ENCODE measurements around the gene FBN1. TPM values are rescaled to one million over a fixed set of nuclear protein-coding genes. Genes with fewer than 3 reads are reported as not detected.

The FBN1 gene
- total and polyA plus RNA-seq, 2 experiments from 2014 or later: 1.9 to 3.8 TPM

DNA sequence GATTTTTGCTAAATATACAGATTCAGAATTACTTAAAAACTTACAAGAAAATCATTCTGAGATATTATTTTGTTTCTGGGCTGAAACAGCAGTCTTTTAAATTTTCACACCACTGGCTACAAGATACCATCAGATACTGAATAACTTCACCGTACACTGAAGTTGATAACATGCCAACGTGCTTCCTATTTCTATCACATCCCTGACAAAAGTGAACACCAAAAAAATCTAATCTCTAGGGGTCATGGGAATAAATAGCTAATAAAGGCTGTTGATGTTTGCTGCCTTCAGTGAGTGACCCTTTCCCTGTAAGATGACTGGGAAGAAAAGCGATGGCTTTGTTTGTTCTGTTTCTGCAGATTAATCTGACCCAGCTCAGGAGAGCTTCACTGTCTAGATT lies 193.8 kb downstream of the FBN1 start:
- no peaks in the 10 kb centered on the region for H3K9me2 ChIP-seq (ENCODE audit: insufficient read depth)
- no peak overlapping the region for H3K4me3 ChIP-seq
- no peaks in the 10 kb centered on the region for H3K4me1 ChIP-seq (ENCODE audit: insufficient read depth)
- no peak overlapping the region for H3K4me2 ChIP-seq
- no peak for TF ChIP-seq ZNF114 (CRISPR knock-in tag; IDR thresholded peaks at IDR 0.05)
- TF ChIP-seq CREB1 (CRISPR knock-in tag; IDR thresholded peaks at IDR 0.05; ENCODE audit: low read depth): no peak
- TF ChIP-seq NANOG (IDR thresholded peaks at IDR 0.05; ENCODE audit: borderline replicate concordance): no peak
- no peak for TF ChIP-seq ZNF331 (CRISPR knock-in tag; IDR thresholded peaks at IDR 0.05; ENCODE audit: low read depth)
- no peak for TF ChIP-seq ETS1 (IDR thresholded peaks at IDR 0.05)
- TF ChIP-seq, protein P1, sequence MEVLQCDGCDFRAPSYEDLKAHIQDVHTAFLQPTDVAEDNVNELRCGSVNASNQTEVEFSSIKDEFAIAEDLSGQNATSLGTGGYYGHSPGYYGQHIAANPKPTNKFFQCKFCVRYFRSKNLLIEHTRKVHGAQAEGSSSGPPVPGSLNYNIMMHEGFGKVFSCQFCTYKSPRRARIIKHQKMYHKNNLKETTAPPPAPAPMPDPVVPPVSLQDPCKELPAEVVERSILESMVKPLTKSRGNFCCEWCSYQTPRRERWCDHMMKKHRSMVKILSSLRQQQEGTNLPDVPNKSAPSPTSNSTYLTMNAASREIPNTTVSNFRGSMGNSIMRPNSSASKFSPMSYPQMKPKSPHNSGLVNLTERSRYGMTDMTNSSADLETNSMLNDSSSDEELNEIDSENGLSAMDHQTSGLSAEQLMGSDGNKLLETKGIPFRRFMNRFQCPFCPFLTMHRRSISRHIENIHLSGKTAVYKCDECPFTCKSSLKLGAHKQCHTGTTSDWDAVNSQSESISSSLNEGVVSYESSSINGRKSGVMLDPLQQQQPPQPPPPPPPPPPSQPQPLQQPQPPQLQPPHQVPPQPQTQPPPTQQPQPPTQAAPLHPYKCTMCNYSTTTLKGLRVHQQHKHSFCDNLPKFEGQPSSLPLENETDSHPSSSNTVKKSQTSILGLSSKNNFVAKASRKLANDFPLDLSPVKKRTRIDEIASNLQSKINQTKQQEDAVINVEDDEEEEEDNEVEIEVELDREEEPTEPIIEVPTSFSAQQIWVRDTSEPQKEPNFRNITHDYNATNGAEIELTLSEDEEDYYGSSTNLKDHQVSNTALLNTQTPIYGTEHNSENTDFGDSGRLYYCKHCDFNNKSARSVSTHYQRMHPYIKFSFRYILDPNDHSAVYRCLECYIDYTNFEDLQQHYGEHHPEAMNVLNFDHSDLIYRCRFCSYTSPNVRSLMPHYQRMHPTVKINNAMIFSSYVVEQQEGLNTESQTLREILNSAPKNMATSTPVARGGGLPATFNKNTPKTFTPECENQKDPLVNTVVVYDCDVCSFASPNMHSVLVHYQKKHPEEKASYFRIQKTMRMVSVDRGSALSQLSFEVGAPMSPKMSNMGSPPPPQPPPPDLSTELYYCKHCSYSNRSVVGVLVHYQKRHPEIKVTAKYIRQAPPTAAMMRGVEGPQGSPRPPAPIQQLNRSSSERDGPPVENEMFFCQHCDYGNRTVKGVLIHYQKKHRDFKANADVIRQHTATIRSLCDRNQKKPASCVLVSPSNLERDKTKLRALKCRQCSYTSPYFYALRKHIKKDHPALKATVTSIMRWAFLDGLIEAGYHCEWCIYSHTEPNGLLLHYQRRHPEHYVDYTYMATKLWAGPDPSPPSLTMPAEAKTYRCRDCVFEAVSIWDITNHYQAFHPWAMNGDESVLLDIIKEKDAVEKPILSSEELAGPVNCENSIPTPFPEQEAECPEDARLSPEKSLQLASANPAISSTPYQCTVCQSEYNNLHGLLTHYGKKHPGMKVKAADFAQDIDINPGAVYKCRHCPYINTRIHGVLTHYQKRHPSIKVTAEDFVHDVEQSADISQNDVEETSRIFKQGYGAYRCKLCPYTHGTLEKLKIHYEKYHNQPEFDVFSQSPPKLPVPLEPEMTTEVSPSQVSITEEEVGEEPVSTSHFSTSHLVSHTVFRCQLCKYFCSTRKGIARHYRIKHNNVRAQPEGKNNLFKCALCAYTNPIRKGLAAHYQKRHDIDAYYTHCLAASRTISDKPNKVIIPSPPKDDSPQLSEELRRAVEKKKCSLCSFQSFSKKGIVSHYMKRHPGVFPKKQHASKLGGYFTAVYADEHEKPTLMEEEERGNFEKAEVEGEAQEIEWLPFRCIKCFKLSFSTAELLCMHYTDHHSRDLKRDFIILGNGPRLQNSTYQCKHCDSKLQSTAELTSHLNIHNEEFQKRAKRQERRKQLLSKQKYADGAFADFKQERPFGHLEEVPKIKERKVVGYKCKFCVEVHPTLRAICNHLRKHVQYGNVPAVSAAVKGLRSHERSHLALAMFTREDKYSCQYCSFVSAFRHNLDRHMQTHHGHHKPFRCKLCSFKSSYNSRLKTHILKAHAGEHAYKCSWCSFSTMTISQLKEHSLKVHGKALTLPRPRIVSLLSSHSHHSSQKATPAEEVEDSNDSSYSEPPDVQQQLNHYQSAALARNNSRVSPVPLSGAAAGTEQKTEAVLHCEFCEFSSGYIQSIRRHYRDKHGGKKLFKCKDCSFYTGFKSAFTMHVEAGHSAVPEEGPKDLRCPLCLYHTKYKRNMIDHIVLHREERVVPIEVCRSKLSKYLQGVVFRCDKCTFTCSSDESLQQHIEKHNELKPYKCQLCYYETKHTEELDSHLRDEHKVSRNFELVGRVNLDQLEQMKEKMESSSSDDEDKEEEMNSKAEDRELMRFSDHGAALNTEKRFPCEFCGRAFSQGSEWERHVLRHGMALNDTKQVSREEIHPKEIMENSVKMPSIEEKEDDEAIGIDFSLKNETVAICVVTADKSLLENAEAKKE (CRISPR knock-in tag; IDR thresholded peaks at IDR 0.05): no peak
- DNase-seq (ENCODE audit: low spot score) (no peak), ATAC-seq (no peak)
- no peaks in the 10 kb centered on the region for H4K20me1 ChIP-seq (replicated peaks; ENCODE audit: insufficient read depth)
- H3K36me3 Mint-ChIP-seq (ENCODE audit: low read depth): no peaks in the 10 kb centered on the region
- H3K27me3 Mint-ChIP-seq (ENCODE audit: insufficient read depth, low read depth, poor library complexity): peaks cover 1% of the 10 kb centered on the region
- H3K4me1 Mint-ChIP-seq: no peaks in the 10 kb centered on the region
- H3K27ac Mint-ChIP-seq: no peak overlapping the region
- no peak overlapping the region for H3K4me3 Mint-ChIP-seq
- H3K27ac ChIP-seq (ENCODE audit: low read depth): no peak overlapping the region
- no peak overlapping the region for H2AFZ ChIP-seq
- no peaks in the 10 kb centered on the region for H3F3A ChIP-seq (replicated peaks; ENCODE audit: low read depth)
- no peaks in the 10 kb centered on the region for H3K27me3 ChIP-seq (ENCODE audit: insufficient read depth)
- H3K79me2 ChIP-seq (replicated peaks; ENCODE audit: insufficient read depth): no peaks in the 10 kb centered on the region
- no peaks in the 10 kb centered on the region for H3K9me3 Mint-ChIP-seq
- H3K36me3 ChIP-seq (ENCODE audit: insufficient read depth): no peaks in the 10 kb centered on the region
